GM12872 (cell line): ENCODE measurements around the gene CAMSAP1.

Experiments
- CTCF ChIP-seq: IDR thresholded peaks from 3 replicates; pipeline ENCODE4 v1.5.1; 2011; ENCODE audit warnings: low read depth, mild to moderate bottlenecking, low read length, moderate library complexity; ENCODE audit not compliant: insufficient read depth

The CAMSAP1 gene

GRCh38 chr9:135775911-135776310, 131.4 kb downstream of the CAMSAP1 start:
- TF ChIP-seq CTCF, result no peak

GRCh38 chr9:135774794-135775525, 132.4 kb downstream of the CAMSAP1 start:
- TF ChIP-seq CTCF, result no peak

- TF ChIP-seq CTCF, result no peak
Observed at GRCh38 chr9:135774239-135774747, 133.1 kb downstream of the CAMSAP1 start.

GRCh38 chr9:135773530-135774238, 133.7 kb downstream of the CAMSAP1 start:
- TF ChIP-seq CTCF, result no peak

GRCh38 chr9:135772702-135773493, 134.4 kb downstream of the CAMSAP1 start:
- TF ChIP-seq CTCF, result no peak

GRCh38 chr9:135772056-135772646, 135.2 kb downstream of the CAMSAP1 start:
- no peak for TF ChIP-seq CTCF
